Astrocyte (in vitro differentiated cells and primary cell): ENCODE results near the gene EMX1. TPM values are rescaled to one million over a fixed set of nuclear protein-coding genes. Genes with fewer than 3 reads are reported as not detected.
A peak's percentile ranks its signal among the peaks of the same experiment; 100 is the strongest.

Experiments used
- DNase-seq: peaks from one replicate; pipeline ENCODE4 v3.0.0-alpha.2; 2010; ENCODE audit warnings: low read depth
- FAIRE-seq: peaks from 2 replicates; lab custom pipeline; 2011; peaks lifted over from hg19 to GRCh38; lab: Jason Lieb, UNC
- H2AFZ ChIP-seq: 2 replicates; pipeline ENCODE4 v1.6.0; 2012; ENCODE audit warnings: low read depth, low read length, inconsistent platforms
- H3K27ac ChIP-seq: 2 replicates; pipeline ENCODE4 v1.5.1; 2011; ENCODE audit warnings: low read depth, low read length, inconsistent platforms
- H3K27me3 ChIP-seq: 2 replicates; pipeline ENCODE4 v1.6.0; 2011; ENCODE audit warnings: low read length, inconsistent platforms; ENCODE audit not compliant: insufficient read depth
- H3K36me3 ChIP-seq: 2 replicates; pipeline ENCODE4 v1.5.1; 2011; ENCODE audit warnings: low read length, inconsistent platforms; ENCODE audit not compliant: insufficient read depth
- H3K4me1 ChIP-seq: 2 replicates; pipeline ENCODE4 v1.5.1; 2011; ENCODE audit warnings: low read length, inconsistent platforms; ENCODE audit not compliant: insufficient read depth
- H3K4me2 ChIP-seq: 2 replicates; pipeline ENCODE4 v1.6.0; 2012; ENCODE audit warnings: low read length, inconsistent platforms
- H3K4me3 ChIP-seq: 2 replicates; pipeline ENCODE4 v1.5.1; 2011; ENCODE audit warnings: low read depth, mild to moderate bottlenecking, low read length, inconsistent platforms; ENCODE audit not compliant: insufficient read depth
- H3K79me2 ChIP-seq: 2 replicates; pipeline ENCODE4 v1.6.0; 2012; ENCODE audit warnings: mild to moderate bottlenecking, low read length, inconsistent platforms; ENCODE audit not compliant: insufficient read depth
- H3K9ac ChIP-seq: 2 replicates; pipeline ENCODE4 v1.6.0; 2012; ENCODE audit warnings: mild to moderate bottlenecking, low read length, inconsistent platforms
- H3K9me3 ChIP-seq: 2 replicates; pipeline ENCODE4 v1.5.1; 2012; ENCODE audit warnings: low read depth, mild to moderate bottlenecking, low read length, inconsistent platforms; ENCODE audit not compliant: insufficient read depth
- H4K20me1 ChIP-seq: 2 replicates; pipeline ENCODE4 v1.6.0; 2012; ENCODE audit warnings: low read length, inconsistent platforms; ENCODE audit not compliant: insufficient read depth
- H3K27ac Mint-ChIP-seq: one replicate; pipeline ENCODE4 v1.8.0; 2021; ENCODE audit warnings: mild to moderate bottlenecking, mixed read lengths; ENCODE audit not compliant: unreplicated experiment
- H3K27me3 Mint-ChIP-seq: one replicate; pipeline ENCODE4 v1.8.0; 2021; ENCODE audit warnings: low read depth, mixed read lengths; ENCODE audit not compliant: unreplicated experiment
- H3K36me3 Mint-ChIP-seq: one replicate; pipeline ENCODE4 v1.8.0; 2021; ENCODE audit warnings: low read depth, mixed read lengths; ENCODE audit not compliant: unreplicated experiment
- H3K4me1 Mint-ChIP-seq: one replicate; pipeline ENCODE4 v1.8.0; 2021; ENCODE audit warnings: low read depth, mixed read lengths; ENCODE audit not compliant: unreplicated experiment
- H3K4me3 Mint-ChIP-seq: one replicate; pipeline ENCODE4 v1.8.0; 2021; ENCODE audit warnings: mild to moderate bottlenecking, moderate library complexity, mixed read lengths; ENCODE audit not compliant: unreplicated experiment
- H3K9me3 Mint-ChIP-seq: one replicate; pipeline ENCODE4 v1.8.0; 2021; ENCODE audit warnings: mild to moderate bottlenecking, mixed read lengths; ENCODE audit not compliant: unreplicated experiment
- CTCF ChIP-seq: IDR thresholded peaks from 2 replicates; pipeline ENCODE4 v1.5.1; 2011; ENCODE audit warnings: low read depth, mild to moderate bottlenecking, inconsistent platforms, low read length, moderate library complexity; ENCODE audit not compliant: insufficient read depth
- EZH2 ChIP-seq: IDR thresholded peaks from 2 replicates; pipeline ENCODE4 v1.6.1; 2012; ENCODE audit warnings: mild to moderate bottlenecking, low read length, inconsistent platforms; ENCODE audit not compliant: insufficient read depth
- total RNA-seq: library from RNA; stranded (reverse); gene quantifications from 2 replicates; pipeline ENCODE4 v1.2.1, GENCODE V29; 2021

Gene EMX1
- total RNA-seq, 1 donor from 2014 or later: 0.48 TPM

- Histone ChIP-seq H4K20me1 (peaks cover 15% of the 10 kb centered on the region), H3K4me3 (no peak overlapping the region), H3K4me2 (peak overlapping the region; percentile 99), H3K9me3 (no peaks in the 10 kb centered on the region), H3K27me3 (peaks cover 7% of the 10 kb centered on the region), H3K79me2 (no peaks in the 10 kb centered on the region), H3K27ac (no peak overlapping the region), H3K4me1 (peaks cover 6% of the 10 kb centered on the region), H2AFZ (no peak overlapping the region), H3K9ac (no peak overlapping the region), H3K36me3 (no peaks in the 10 kb centered on the region)
- Mint-ChIP-seq H3K27ac (no peak overlapping the region), H3K4me3 (peak overlapping the region; percentile 81), H3K9me3 (no peaks in the 10 kb centered on the region), H3K4me1 (peaks cover 3% of the 10 kb centered on the region), H3K27me3 (peaks cover 17% of the 10 kb centered on the region), H3K36me3 (peaks cover 19% of the 10 kb centered on the region)
- FAIRE-seq: no peak
- no peak for DNase-seq
- TF ChIP-seq EZH2 (no peak), CTCF (no peak)
These were observed 28.7 kb upstream of the EMX1 start for GRCh38 chr2:72888438-72889202.

GRCh38 chr2:72889991-72890390 lies 27.3 kb upstream of the EMX1 start:
- Histone ChIP-seq H3K27me3 (peaks cover 8% of the 10 kb centered on the region), H3K4me3 (no peak overlapping the region), H3K9ac (no peak overlapping the region), H3K36me3 (no peaks in the 10 kb centered on the region), H3K4me2 (no peak overlapping the region), H4K20me1 (peaks cover 15% of the 10 kb centered on the region), H3K79me2 (no peaks in the 10 kb centered on the region), H3K9me3 (no peaks in the 10 kb centered on the region), H2AFZ (no peak overlapping the region), H3K27ac (no peak overlapping the region), H3K4me1 (peaks cover 6% of the 10 kb centered on the region)
- H3K9me3 Mint-ChIP-seq: no peaks in the 10 kb centered on the region
- H3K27ac Mint-ChIP-seq: no peak overlapping the region
- TF ChIP-seq CTCF: no peak
- H3K4me1 Mint-ChIP-seq: peaks cover 3% of the 10 kb centered on the region
- H3K4me3 Mint-ChIP-seq: no peak overlapping the region
- no peak for DNase-seq
- H3K27me3 Mint-ChIP-seq: peaks cover 24% of the 10 kb centered on the region
- no peak for FAIRE-seq
- H3K36me3 Mint-ChIP-seq: peaks cover 19% of the 10 kb centered on the region

- Histone ChIP-seq H3K9ac (no peak overlapping the region), H3K4me3 (no peak overlapping the region), H2AFZ (no peak overlapping the region), H3K9me3 (no peaks in the 10 kb centered on the region), H3K27me3 (peaks cover 10% of the 10 kb centered on the region), H3K4me1 (peaks cover 9% of the 10 kb centered on the region), H3K79me2 (no peaks in the 10 kb centered on the region), H3K4me2 (no peak overlapping the region), H3K27ac (no peak overlapping the region), H4K20me1 (peaks cover 15% of the 10 kb centered on the region), H3K36me3 (no peaks in the 10 kb centered on the region)
- Mint-ChIP-seq H3K27ac (no peak overlapping the region), H3K27me3 (peaks cover 24% of the 10 kb centered on the region), H3K36me3 (peaks cover 19% of the 10 kb centered on the region), H3K4me1 (peaks cover 8% of the 10 kb centered on the region), H3K4me3 (no peak overlapping the region), H3K9me3 (no peaks in the 10 kb centered on the region)
- no peak for DNase-seq
- FAIRE-seq: no peak
- TF ChIP-seq CTCF: no peak
- no peak for TF ChIP-seq EZH2
These were observed 26.1 kb upstream of the EMX1 start for GRCh38 chr2:72891091-72891818.
